ENCODE measurements around the gene CTTNBP2.

CTTNBP2 gene

DNA sequence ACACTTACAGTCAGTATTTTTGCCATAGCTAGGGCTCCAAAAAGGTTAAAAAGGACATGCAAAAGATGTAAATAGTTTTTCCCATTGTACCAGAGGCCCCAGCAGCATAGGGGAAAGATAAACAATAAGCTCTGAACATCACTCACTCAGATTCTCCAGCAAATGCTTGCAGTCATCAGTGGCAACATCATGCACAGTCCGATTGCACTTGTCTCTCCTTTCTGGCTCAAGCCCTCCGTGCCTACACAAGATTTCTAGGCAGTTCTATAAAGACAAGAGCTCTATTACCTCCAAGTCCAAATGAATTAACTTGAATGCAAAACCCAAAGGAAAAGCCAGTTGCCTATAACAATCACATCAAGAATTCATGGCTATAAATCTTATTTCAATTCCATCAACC is 106.3 kb downstream of the CTTNBP2 start:
- no CpG with 5 or more reads among the region's 2 CpGs for WGBS (ENCODE audit: extremely low coverage, insufficient coverage, insufficient read length)
- Histone ChIP-seq H2BK12ac (ENCODE audit: low read length) (no peak overlapping the region), H3K18ac (ENCODE audit: low read length) (no peak overlapping the region), H3K36me3 (ENCODE audit: control insufficient read depth in 1 of 2, insufficient read depth in 2 of 2, low read length in 2 of 2) (peaks cover 7 to 9% of the 10 kb centered on the region in 2 experiments), H4K91ac (ENCODE audit: low read depth, low read length) (no peak overlapping the region), H2AFZ (ENCODE audit: insufficient read depth, low read length, poor library complexity) (no peak overlapping the region), H3K4me1 (ENCODE audit: control insufficient read depth in 1 of 2, insufficient read depth in 2 of 2, low read length in 2 of 2) (peaks cover 0 to 5% of the 10 kb centered on the region in 2 experiments), H4K12ac (ENCODE audit: low read depth, low read length) (no peak overlapping the region), H3K27ac (ENCODE audit: low read depth, low read length) (no peak overlapping the region), H3K4ac (ENCODE audit: low read depth, low read length) (no peak overlapping the region), H3K23ac (ENCODE audit: low read length) (no peak overlapping the region), H2BK120ac (ENCODE audit: insufficient read depth, low read length, poor library complexity) (no peak overlapping the region), H3K4me2 (ENCODE audit: low read length) (no peak overlapping the region), H3K9me3 (ENCODE audit: insufficient read depth, low read depth, low read length) (no peaks in the 10 kb centered on the region), H3K4me3 (ENCODE audit: low read depth, low read length) (no peak overlapping the region), H3K9ac (ENCODE audit: low read length) (no peak overlapping the region), H3K14ac (ENCODE audit: low read length) (no peak overlapping the region), H3K79me1 (ENCODE audit: low read length) (no peaks in the 10 kb centered on the region), H3K79me2 (ENCODE audit: control insufficient read depth, insufficient read depth, low read length, poor library complexity) (no peaks in the 10 kb centered on the region), H4K8ac (ENCODE audit: low read depth, low read length) (no peak overlapping the region), H2BK5ac (ENCODE audit: low read depth, low read length, poor library complexity) (no peak overlapping the region), H3K27me3 (ENCODE audit: insufficient read depth, low read length) (no peaks in the 10 kb centered on the region), H2AK5ac (ENCODE audit: low read length) (no peak overlapping the region)
- DNase-seq = no peak

DNA sequence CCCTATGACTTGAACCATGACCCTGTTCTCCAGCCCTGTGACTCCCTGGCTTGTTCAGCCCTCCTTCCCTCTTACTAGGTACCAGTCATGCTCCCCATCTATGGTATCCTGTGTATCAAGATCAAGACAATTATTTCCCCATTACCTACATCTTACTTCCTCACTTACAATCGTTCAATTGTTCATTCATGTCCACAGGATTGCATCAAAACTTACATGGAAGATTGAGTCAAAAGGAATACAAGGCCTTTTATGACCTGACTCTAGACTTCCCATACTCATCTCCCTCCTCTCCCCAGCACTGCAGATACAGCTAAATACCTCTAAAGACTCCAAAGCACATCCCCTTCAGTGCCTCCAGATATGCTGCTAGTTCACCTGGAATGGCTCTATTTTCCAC is 109.2 kb downstream of the CTTNBP2 start:
- H3K36me3 ChIP-seq (ENCODE audit: control insufficient read depth in 1 of 2, insufficient read depth in 2 of 2, low read length in 2 of 2) = peaks cover 4 to 5% of the 10 kb centered on the region in 2 experiments
- no peak overlapping the region for H2AFZ ChIP-seq (ENCODE audit: insufficient read depth, low read length, poor library complexity)
- H3K79me1 ChIP-seq (ENCODE audit: low read length) = no peaks in the 10 kb centered on the region
- no peaks in the 10 kb centered on the region for H3K9me3 ChIP-seq (ENCODE audit: insufficient read depth, low read depth, low read length)
- no peak overlapping the region for H3K23ac ChIP-seq (ENCODE audit: low read length)
- peaks cover 0 to 3% of the 10 kb centered on the region in 2 experiments for H3K4me1 ChIP-seq (ENCODE audit: control insufficient read depth in 1 of 2, insufficient read depth in 2 of 2, low read length in 2 of 2)
- H4K8ac ChIP-seq (ENCODE audit: low read depth, low read length) = no peak overlapping the region
- no peak overlapping the region for H3K4me2 ChIP-seq (ENCODE audit: low read length)
- H3K27ac ChIP-seq (ENCODE audit: low read depth, low read length) = no peak overlapping the region
- no peak for DNase-seq
- H3K27me3 ChIP-seq (ENCODE audit: insufficient read depth, low read length) = no peaks in the 10 kb centered on the region
- H3K14ac ChIP-seq (ENCODE audit: low read length) = no peak overlapping the region
- H3K18ac ChIP-seq (ENCODE audit: low read length) = no peak overlapping the region
- no CpG with 5 or more reads among the region's 1 CpG for WGBS (ENCODE audit: extremely low coverage, insufficient coverage, insufficient read length)
- H4K12ac ChIP-seq (ENCODE audit: low read depth, low read length) = no peak overlapping the region
- H2BK120ac ChIP-seq (ENCODE audit: insufficient read depth, low read length, poor library complexity) = no peak overlapping the region
- H3K9ac ChIP-seq (ENCODE audit: low read length) = no peak overlapping the region
- H3K4me3 ChIP-seq (ENCODE audit: low read depth, low read length) = no peak overlapping the region
- no peak overlapping the region for H2AK5ac ChIP-seq (ENCODE audit: low read length)
- no peaks in the 10 kb centered on the region for H3K79me2 ChIP-seq (ENCODE audit: control insufficient read depth, insufficient read depth, low read length, poor library complexity)
- H3K4ac ChIP-seq (ENCODE audit: low read depth, low read length) = no peak overlapping the region
- no peak overlapping the region for H4K91ac ChIP-seq (ENCODE audit: low read depth, low read length)
- H2BK12ac ChIP-seq (ENCODE audit: low read length) = no peak overlapping the region
- H2BK5ac ChIP-seq (ENCODE audit: low read depth, low read length, poor library complexity) = no peak overlapping the region

DNA sequence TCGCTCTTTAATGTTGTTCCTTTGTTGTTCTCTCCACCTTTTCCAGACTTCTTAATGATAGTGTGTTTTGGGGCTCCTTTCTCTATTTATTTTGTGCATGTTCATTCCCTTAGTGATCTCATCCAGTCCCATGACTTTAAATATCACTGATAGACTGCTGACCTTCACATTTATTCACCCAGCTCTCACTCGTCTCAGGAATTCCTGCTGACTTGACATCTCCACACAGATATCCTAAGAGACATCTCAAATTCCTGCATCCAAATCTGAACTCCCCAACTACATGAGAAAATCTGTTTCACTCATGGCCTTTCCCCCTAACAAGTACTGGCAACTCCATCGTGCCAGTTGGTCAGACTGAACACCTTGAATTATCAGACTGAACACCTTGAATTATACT is 111.2 kb downstream of the CTTNBP2 start:
- peaks cover 4 to 5% of the 10 kb centered on the region in 2 experiments for H3K36me3 ChIP-seq (ENCODE audit: control insufficient read depth in 1 of 2, insufficient read depth in 2 of 2, low read length in 2 of 2)
- WGBS (ENCODE audit: extremely low coverage, insufficient coverage, insufficient read length) = no CpG with 5 or more reads among the region's 3 CpGs
- no peak overlapping the region for H3K9ac ChIP-seq (ENCODE audit: low read length)
- no peak overlapping the region for H4K91ac ChIP-seq (ENCODE audit: low read depth, low read length)
- no peak overlapping the region for H3K27ac ChIP-seq (ENCODE audit: low read depth, low read length)
- no peaks in the 10 kb centered on the region for H3K27me3 ChIP-seq (ENCODE audit: insufficient read depth, low read length)
- H3K79me2 ChIP-seq (ENCODE audit: control insufficient read depth, insufficient read depth, low read length, poor library complexity) = no peaks in the 10 kb centered on the region
- no peak overlapping the region for H2AFZ ChIP-seq (ENCODE audit: insufficient read depth, low read length, poor library complexity)
- no peak overlapping the region for H2BK120ac ChIP-seq (ENCODE audit: insufficient read depth, low read length, poor library complexity)
- no peak overlapping the region for H2AK5ac ChIP-seq (ENCODE audit: low read length)
- no peak overlapping the region for H2BK12ac ChIP-seq (ENCODE audit: low read length)
- H3K18ac ChIP-seq (ENCODE audit: low read length) = no peak overlapping the region
- H3K4me3 ChIP-seq (ENCODE audit: low read depth, low read length) = no peak overlapping the region
- no peak overlapping the region for H3K4ac ChIP-seq (ENCODE audit: low read depth, low read length)
- no peak overlapping the region for H4K12ac ChIP-seq (ENCODE audit: low read depth, low read length)
- H3K9me3 ChIP-seq (ENCODE audit: insufficient read depth, low read depth, low read length) = no peaks in the 10 kb centered on the region
- H2BK5ac ChIP-seq (ENCODE audit: low read depth, low read length, poor library complexity) = no peak overlapping the region
- no peak for DNase-seq
- H3K14ac ChIP-seq (ENCODE audit: low read length) = no peak overlapping the region
- H3K23ac ChIP-seq (ENCODE audit: low read length) = no peak overlapping the region
- H3K79me1 ChIP-seq (ENCODE audit: low read length) = peaks cover 2% of the 10 kb centered on the region
- no peak overlapping the region for H3K4me2 ChIP-seq (ENCODE audit: low read length)
- H3K4me1 ChIP-seq (ENCODE audit: control insufficient read depth in 1 of 2, insufficient read depth in 2 of 2, low read length in 2 of 2) = peaks cover 3 to 6% of the 10 kb centered on the region in 2 experiments
- no peak overlapping the region for H4K8ac ChIP-seq (ENCODE audit: low read depth, low read length)

DNA sequence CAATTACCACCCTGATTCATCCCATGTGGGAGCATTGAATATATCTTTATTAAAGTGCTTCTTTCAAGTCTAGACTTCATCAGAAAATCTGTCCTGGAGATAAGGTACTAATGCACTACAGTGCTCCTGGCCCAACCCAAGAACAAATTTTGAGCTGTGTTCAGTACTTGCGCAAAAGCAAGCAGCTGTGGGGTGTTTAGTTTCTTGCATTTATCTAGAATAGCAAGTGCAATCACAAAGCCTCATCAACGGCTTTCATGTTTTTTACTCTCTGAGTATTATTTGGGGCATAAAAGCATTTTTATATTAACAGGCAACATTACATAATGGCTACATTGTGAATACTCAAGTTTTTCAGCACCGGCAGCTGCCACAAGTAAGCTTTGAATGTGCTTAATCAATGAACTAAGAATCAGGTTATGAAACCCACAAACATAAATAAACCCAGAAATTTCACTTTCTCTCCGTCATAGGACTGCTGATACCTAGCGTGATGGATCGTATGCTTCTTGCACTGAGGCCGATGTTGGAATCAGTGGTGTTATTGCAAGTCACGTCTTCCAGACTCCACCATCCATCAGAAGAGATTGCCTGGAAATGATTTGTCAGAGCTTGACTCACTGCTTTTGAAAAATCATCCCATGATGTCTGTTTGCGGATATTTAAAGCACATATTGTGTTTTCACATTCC is 113.1 kb downstream of the CTTNBP2 start:
- H3K9ac ChIP-seq (ENCODE audit: low read length) = no peak overlapping the region
- no peak overlapping the region for H3K14ac ChIP-seq (ENCODE audit: low read length)
- H2AK5ac ChIP-seq (ENCODE audit: low read length) = no peak overlapping the region
- no peak overlapping the region for H3K4me2 ChIP-seq (ENCODE audit: low read length)
- peaks cover 9 to 13% of the 10 kb centered on the region in 2 experiments for H3K36me3 ChIP-seq (ENCODE audit: control insufficient read depth in 1 of 2, insufficient read depth in 2 of 2, low read length in 2 of 2)
- no peak overlapping the region for H4K8ac ChIP-seq (ENCODE audit: low read depth, low read length)
- H3K79me2 ChIP-seq (ENCODE audit: control insufficient read depth, insufficient read depth, low read length, poor library complexity) = peaks cover 1% of the 10 kb centered on the region
- no peak overlapping the region for H2BK5ac ChIP-seq (ENCODE audit: low read depth, low read length, poor library complexity)
- no peak overlapping the region for H2AFZ ChIP-seq (ENCODE audit: insufficient read depth, low read length, poor library complexity)
- no peak overlapping the region for H3K18ac ChIP-seq (ENCODE audit: low read length)
- H3K4me3 ChIP-seq (ENCODE audit: low read depth, low read length) = no peak overlapping the region
- no peak overlapping the region for H3K27ac ChIP-seq (ENCODE audit: low read depth, low read length)
- H3K9me3 ChIP-seq (ENCODE audit: insufficient read depth, low read depth, low read length) = no peaks in the 10 kb centered on the region
- no peak overlapping the region for H2BK120ac ChIP-seq (ENCODE audit: insufficient read depth, low read length, poor library complexity)
- no peak overlapping the region for H3K23ac ChIP-seq (ENCODE audit: low read length)
- H3K27me3 ChIP-seq (ENCODE audit: insufficient read depth, low read length) = no peaks in the 10 kb centered on the region
- no peak overlapping the region for H2BK12ac ChIP-seq (ENCODE audit: low read length)
- H3K4me1 ChIP-seq (ENCODE audit: control insufficient read depth in 1 of 2, insufficient read depth in 2 of 2, low read length in 2 of 2) = peaks cover 3 to 12% of the 10 kb centered on the region in 2 experiments
- no peak for DNase-seq
- peaks cover 6% of the 10 kb centered on the region for H3K79me1 ChIP-seq (ENCODE audit: low read length)
- no peak overlapping the region for H4K12ac ChIP-seq (ENCODE audit: low read depth, low read length)
- WGBS (ENCODE audit: extremely low coverage, insufficient coverage, insufficient read length) = no CpG with 5 or more reads among the region's 9 CpGs
- no peak overlapping the region for H3K4ac ChIP-seq (ENCODE audit: low read depth, low read length)
- no peak overlapping the region for H4K91ac ChIP-seq (ENCODE audit: low read depth, low read length)

Measured in trophoblast cell (in vitro differentiated cells and primary cell).